ENCODE data around the gene MAEA.

Gene MAEA

GRCh38 chr4:1249731-1250526 is 39.8 kb upstream of the MAEA start:
- DNase-seq (ENCODE audit: low read depth): peak; percentile 22

- no peak for DNase-seq (ENCODE audit: low read depth)
These were observed 39.2 kb upstream of the MAEA start for GRCh38 chr4:1250527-1250812.

DNA sequence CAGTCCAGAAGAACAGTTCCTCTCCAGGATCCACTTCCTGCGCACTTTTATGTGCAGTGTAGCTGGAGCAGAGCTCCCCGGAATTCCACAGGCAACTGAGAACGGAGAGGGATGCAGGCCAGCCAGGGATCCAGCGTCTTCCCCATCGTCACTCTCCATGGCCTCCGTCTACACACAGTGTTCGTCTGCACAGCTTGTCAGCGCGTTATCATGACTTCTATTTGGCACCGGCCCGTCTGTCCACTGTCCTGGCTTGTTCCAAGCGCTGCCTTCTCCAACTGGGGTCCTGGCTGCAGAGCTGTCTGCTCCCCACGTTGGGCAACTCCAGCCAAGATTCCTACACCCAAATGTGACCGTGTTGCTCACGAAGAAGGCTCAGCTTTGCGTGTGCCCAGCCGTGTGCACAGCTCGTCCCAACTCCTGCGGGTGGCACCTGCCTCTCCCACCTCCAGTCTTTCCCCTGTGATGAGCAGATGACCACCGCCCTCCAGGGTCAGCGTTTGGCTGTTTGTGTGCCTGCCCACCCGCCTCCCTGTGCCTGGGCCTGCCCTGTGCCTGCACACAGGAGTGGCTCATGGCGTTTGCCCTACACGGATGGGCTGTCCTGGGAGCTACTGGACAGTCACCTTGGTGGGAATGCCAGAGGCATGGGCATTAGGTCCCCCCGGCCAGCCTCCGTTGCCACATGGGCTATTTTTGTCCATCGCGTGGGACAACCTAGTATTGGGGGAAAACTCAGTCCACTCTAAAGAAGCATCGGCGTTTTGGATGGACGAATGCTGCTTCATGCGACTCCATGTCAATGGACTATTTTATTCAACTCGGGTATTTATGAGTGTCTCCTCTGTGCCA is 38.5 kb upstream of the MAEA start:
- no peak for DNase-seq (ENCODE audit: low read depth)

- DNase-seq (ENCODE audit: low read depth): no peak
These were observed 38.0 kb upstream of the MAEA start for GRCh38 chr4:1251773-1252066.

DNA sequence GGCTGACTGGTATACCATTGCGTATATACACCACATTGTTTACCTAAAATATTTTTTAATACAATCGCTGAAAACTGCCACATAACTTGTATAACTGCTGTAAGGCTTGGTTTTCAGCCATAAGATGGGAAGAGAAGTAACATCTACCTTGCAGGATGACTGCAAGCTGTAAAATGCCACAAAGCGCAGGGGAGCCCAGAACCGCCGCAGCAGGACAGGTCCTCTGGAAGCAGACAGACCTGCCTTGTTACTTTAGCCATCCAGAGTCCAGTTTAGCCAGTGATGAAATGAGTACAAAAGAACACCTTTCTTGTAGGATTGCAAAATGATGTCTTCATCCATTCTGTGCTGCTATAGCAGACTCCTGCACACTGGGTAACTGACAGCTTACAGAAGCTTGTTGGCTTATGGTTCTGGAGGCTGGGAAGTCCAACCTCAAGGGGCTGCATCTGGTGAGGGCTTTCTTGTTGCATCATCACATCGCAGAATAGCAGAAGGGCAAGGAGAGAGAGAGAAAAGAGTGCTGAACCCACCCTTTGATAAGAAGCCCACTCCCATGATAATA is 36.7 kb upstream of the MAEA start:
- DNase-seq (ENCODE audit: low read depth): no peak

GRCh38 chr4:1253831-1254230 is 35.9 kb upstream of the MAEA start:
- DNase-seq (ENCODE audit: low read depth): no peak

- DNase-seq (ENCODE audit: low read depth): no peak
These were observed 34.5 kb upstream of the MAEA start for GRCh38 chr4:1255151-1255550.

- no peak for DNase-seq (ENCODE audit: low read depth)
These were observed 34.0 kb upstream of the MAEA start for GRCh38 chr4:1255699-1256098.

DNA sequence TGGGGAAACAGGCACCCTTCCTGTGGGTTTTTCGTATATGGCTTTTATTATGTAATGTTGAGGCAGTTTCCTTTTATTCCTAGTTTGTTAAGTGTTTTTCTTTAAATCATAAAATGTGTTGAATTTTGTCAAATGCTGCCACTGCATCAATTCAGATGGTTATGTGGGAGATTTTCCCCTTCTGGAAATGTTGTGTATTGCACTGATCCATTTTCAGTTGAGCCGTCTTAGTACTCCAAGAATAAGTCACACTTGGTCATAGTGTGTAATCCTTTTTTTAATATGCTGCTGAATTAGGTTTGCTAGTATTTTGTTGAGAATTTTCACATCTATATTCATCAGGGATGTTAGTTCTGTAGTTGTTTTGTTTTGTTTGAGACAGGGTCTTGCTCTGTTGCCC is 31.2 kb upstream of the MAEA start:
- DNase-seq (ENCODE audit: low read depth): no peak

DNA sequence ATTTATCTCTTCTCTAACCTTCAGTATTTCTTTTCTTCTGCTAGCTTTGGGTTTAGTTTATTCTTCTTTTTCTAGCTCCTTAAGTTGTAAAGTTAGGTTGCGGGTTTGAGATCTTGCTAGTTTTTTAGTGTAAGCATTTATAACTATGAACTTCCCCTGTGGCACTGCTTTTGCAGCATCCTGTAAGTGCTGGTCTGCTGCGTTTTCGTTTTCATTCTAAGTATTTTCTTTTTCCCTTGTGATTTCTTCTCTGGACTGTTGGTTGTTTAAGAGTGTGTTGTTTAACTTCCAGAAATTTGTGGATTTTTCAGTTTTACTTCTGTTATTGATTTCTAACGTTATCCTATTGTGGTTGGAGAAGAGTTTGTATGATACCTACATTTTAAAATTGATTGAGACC is 29.7 kb upstream of the MAEA start:
- no peak for DNase-seq (ENCODE audit: low read depth)

- no peak for DNase-seq (ENCODE audit: low read depth)
These were observed 29.1 kb upstream of the MAEA start for GRCh38 chr4:1260418-1261106.

DNA sequence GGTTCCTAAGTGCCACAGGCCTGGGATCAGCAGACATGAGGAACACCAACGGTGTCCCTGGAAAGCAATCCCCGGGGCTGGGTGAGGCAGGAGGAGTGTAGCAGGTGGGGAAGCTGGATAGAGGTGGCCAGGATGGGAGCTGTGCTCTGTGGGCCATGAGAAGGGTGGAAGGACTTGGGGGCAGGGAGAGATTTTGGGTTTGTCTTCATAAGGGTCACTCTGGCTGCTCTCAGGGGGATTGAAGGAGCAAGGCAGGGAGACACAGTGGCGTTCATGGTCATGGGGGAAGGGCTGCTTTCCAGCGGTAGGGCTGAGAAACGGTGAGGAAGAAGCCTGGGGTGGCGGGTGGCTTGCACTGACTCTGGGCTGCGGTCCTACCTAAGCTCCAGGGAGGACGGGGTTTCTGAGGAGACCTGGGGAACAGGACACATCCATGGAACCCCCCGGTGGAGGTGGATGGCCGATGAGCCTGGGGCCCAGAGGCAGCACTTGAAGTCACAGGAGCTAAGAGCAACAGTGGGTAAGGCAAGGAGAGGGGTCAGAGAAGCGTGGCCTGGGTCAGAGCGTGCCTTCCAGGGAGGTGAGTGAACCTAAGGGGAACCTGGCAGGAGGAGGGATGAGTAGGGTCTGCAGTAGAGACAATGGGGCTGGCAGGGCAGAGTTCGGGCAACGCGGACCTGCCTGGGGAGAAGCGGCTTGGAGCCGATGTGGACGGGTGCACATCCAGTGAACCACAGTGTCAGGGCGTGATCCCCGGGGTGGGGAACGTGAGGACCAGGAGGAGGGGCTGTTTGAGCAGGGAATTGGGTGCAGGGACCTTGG is 28.4 kb upstream of the MAEA start:
- no peak for DNase-seq (ENCODE audit: low read depth)

- no peak for DNase-seq (ENCODE audit: low read depth)
These were observed 24.7 kb upstream of the MAEA start for GRCh38 chr4:1264942-1265341.

DNA sequence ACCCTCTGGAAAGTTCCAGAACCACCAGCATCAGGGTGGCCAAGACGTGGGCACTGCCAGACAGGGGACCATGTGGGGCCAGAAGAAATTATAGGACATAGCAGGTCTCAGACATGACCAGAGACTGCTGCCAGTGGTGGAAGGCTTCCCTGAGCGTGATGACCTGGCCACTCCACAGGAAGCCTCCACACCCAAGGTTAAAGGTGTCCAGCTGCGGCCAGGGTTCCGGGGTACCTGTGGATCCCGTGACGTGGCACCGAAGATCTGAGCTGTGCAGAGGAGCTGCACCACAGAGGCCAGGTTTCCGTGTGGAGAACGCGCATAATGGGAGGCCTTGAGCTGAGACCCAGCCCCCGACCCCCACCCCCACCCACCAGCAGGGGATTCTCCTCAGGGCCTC is 24.3 kb upstream of the MAEA start:
- DNase-seq (ENCODE audit: low read depth): no peak

GRCh38 chr4:1266881-1267763 is 22.6 kb upstream of the MAEA start:
- DNase-seq (ENCODE audit: low read depth): no peak

DNA sequence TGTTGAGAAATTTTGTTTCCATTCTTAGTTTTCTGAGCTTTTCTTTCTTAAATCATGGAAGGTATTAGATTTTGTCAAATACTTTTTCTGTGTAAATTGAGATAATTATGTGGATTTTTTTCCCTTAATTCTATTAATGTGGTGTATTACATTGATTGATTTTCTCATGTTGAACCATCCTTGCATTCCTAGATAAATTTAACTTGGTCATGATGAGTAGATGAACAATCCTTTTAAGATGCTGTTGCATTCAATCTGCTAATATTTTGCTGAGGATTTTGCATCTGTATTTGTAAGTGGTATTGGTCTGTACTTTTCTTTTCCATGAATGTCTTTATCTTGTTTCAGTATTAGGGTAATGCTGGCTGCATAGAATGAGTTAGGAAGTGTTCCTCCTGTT is 20.5 kb upstream of the MAEA start:
- no peak for DNase-seq (ENCODE audit: low read depth)

- DNase-seq (ENCODE audit: low read depth): no peak
These were observed 18.0 kb upstream of the MAEA start for GRCh38 chr4:1271686-1272085.

DNA sequence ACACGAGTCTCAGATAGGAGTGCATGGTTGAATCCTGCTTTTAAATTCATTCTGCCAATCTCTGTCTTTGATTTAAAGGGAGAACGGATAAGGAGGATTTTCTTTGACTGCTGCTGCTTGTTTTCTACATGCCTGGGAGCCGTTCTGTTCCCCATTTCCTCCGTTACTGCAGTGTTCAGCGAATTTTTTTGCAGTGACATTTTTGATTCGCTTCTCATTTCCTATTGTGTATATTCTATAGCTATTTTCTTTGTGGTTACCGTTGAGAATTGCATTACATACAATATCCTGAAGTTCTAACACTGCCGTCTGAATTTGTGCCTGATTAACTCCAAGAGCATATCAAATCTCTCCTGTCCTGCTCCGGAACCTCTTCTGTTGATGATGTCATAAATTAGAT is 14.8 kb upstream of the MAEA start:
- no peak for DNase-seq (ENCODE audit: low read depth)

DNA sequence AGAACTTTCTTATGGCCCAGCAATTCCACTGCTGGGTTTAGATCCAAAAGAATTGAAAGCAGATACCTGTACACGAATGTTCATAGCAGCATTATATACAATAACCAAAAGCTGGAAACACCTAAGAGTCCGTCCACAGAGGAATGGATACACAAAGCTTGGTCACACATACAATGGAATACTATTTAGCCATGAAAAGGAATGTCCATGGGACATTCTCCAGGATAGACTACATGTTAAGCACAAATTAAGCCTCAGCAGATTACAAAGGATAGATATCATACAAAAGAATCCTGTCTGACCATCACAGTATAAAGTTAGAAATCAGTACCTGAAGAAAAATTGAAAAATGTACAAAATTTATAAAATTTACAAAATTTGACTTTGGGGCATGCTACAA is 12.7 kb upstream of the MAEA start:
- DNase-seq (ENCODE audit: low read depth): no peak

- DNase-seq (ENCODE audit: low read depth): no peak
These were observed 11.7 kb upstream of the MAEA start for GRCh38 chr4:1277667-1278665.

Data from stimulated activated CD8-positive, alpha-beta memory T cell treated with anti-CD3 and anti-CD28 coated beads, Interleukin-15, amount 100 ng/mL, for 1 hour (primary cell).